HG02623 (cell line): ENCODE results near the gene SLIT3.
"Not testable (repeated sequence)": the region's sequence is repeated elsewhere in the genome, so short reads cannot be mapped to it uniquely, and the experiment has no call there.

Experiments
- ATAC-seq: cut with Tn5 transposase; IDR thresholded peaks from one replicate; pipeline ENCODE4 v1.9.1; 2021; ENCODE audit warnings: moderate library complexity; ENCODE audit not compliant: unreplicated experiment

The SLIT3 gene

DNA sequence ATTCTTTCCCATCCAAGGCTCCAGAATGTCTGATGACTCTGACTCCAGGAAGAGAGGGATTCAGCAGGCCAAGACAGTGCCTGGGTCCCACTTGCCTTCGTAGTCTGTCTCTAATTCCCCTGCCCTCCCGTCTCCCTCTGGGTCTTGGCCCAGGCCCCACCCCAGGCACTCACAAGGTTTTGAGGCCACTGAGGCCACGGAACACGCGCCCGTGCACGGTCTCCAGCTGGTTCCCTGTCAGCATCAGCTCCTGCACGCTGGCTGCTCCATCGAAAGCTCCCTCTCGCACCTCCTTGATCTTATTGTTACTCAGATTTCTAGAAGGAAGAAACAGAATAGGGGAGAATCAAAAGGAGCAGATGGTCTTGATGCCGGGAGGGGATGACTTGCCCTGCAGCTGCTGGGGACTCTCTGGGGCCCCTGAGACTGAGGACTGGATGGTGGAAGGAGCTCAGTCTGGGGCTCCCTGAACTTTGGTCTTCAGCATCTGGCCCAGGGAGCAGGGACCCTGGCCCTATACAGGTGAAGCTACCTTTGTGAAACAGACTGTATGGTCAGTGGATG, 547.2 kb downstream of the SLIT3 start:
- no peak for ATAC-seq

DNA sequence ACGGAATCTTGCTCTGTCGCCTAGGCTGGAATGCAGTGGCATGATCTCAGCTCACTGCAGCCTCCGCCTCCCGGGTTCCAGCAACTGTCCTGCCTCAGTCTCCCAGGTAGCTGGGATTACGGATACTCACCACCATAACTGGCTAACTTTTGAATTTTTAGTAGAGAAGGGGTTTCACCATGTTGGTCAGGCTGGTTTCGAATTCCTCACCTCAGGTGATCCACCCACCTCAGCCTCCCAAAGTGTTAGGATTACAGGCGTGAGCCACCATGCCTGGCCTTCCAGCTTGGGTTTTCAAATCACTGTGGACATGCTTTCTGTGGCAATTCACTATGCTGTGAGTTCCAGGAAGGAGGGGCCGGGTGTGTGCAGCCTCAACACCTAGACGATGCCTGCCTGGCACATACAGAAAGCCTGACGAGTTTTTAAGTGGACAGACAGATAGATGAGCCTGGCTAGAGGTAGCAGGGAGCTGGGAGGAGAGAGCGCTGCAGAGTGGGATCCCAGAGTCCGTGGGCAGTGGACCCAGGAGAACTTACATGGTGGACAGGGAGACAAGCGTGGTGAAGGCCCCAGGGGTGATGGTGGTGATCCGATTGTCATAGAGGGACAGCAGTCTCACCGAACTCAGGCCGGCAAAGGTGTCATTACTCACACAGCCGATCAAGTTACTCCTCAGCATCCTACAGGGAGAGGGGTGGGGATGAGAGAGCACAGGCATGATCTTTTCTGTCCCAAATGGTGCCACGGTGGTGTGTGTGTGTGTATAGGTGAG, 548.3 kb downstream of the SLIT3 start:
- no peak for ATAC-seq

DNA sequence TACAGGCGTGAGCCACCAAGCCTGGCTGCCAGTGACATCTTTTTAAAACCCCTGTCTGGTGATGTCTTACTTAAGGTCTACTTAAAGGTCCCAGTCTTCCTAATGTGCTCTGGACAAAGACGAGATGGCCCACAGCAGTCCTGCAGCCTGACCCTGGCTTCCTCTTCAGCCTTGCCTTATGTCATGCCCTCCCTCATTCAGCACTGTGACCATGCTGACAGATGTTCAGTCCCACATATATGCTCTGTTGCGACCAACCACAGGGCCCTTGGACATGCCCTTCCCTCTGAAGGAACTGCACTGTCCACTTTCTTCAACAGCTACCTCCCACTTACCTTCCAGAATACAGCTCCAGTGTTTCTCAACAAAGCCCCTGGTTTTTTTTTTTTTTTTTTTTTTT, 548.9 kb downstream of the SLIT3 start:
- no peak for ATAC-seq

DNA sequence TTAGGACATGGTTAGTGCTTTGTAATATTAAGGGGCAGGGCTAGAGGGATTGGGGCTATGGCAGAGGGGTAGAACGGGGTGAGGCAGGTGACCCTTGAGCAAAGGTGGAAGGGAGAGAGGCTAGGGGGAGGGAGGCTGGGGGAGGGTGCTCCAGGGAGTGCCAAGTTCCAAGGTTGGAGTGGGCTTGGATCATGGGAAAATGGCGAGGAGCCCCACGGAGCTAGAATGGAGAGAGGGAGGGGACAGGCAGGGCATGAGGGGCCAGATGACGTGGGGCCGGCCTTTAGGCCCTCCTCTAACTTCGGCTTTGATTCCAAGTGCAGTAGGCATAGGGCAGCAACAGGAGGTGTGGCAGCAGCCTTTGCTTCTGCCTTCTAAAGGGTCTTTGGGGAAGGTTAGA, 550.0 kb downstream of the SLIT3 start:
- no peak for ATAC-seq

GRCh38 chr5:168749391-168750100, 551.4 kb downstream of the SLIT3 start:
- ATAC-seq, result no peak

- ATAC-seq, result no peak
Observed at GRCh38 chr5:168747987-168748777, 552.8 kb downstream of the SLIT3 start.

GRCh38 chr5:168746893-168747640, 553.9 kb downstream of the SLIT3 start:
- no peak for ATAC-seq

GRCh38 chr5:168746126-168746892, 554.6 kb downstream of the SLIT3 start:
- ATAC-seq, result not testable (repeated sequence)

DNA sequence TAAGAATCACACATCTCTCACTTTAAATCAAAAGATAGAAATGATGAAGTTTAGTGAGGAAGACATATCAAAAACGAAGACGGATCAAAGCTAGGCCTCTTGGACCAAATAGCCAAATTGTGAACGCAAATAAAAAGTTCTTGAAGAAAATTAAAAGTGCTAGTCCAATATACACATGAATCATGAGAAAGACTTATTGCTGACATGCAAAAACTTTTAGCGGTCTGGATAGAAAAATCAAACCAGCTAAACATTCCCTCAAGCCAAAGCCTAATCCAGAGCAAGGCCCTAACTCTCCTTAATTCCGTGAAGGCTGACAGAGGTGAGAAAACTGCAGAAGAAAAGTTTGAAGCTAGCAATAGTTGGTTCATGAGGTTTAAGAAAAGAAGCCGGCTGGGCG, 557.3 kb downstream of the SLIT3 start:
- ATAC-seq, result no peak

DNA sequence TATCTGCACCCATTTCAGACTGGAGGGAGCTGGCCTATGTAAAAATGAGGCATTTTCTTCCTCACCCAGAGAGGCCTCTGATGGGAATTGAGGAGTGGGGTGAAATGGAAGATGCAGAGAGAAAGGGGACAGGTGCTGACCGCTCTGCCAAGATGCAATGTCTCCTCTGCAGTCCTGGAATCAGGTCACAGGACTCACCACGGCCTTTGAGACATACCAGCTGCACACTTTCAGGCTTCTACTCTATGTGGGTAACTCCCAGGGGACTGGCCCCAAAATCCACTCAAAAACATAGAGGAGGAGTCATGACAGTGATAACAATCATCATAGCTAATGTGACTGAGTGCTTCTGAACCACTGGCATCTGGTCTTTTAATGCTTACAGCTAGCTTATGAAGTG, 558.6 kb downstream of the SLIT3 start:
- ATAC-seq, result not testable (repeated sequence)

DNA sequence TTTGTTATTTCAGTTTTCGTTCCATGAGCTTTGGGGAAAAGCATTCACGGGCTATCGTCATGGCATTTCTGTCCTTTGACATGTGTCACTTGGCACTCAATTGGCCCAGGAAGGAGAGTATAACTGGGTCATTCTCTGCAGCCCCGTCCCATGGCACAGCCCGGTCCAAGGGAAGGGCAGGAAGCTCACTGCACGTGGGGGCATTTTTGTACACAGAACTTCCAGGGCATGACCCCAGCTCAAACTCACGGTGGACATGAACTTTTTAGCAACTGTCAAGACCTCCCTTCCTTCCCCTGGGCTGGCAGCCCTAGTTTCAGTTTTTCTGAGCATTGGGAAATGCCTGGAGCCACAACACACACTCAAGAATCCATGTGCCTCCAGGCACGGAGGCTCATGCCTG, 560.1 kb downstream of the SLIT3 start:
- no peak for ATAC-seq

DNA sequence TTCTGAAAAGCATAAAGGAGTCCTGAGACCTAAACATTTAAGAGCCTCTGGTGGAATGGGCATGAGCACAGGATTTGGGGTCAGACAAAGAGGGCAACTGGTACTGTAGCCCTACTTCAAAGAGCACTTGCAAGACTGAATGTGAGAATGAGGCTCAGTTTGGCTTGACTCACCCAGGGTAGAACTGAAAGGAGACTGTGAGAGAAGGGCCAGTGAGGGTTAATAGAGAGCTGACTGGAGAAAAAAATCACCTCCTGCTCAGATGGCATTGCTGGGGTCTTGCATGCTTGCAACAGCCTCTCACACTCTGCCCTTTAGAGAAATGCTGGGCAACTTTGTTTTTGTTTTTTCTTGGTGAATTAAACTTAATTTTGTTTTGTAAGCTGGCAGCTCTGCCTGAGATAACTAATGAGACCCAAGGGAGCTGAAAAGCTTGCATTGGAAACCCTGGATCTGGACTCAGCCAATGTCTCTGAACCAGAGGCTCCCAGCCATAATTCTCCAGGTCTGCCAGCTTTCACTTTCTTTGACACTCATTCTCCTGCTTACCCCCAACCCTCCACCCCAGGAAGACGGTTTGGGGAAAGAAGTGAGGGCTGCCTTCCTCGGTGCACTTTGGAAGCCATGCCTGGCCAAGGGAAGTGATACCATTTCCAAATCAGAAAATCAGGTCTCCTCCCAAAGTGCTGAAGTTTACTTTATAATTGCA, 560.7 kb downstream of the SLIT3 start:
- ATAC-seq, result no peak

DNA sequence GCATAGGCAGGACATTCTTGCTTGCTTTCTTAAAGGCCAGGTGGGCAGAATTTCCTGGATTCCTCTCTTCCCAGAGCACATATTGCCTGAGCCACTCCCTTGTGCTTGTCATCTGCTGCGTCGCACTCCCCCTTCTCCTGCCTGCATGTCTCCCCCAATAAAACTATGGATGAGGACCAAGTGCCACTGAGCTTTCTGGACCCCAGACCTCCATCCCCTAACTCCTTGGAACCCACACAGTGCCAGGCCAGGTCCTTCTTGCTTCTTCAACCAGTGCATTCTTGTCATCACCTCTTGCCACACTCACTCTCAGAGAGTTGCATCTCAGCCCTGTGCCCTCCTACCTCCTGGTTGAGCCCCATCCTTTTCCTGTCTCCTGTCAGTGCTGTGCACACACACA, 563.9 kb downstream of the SLIT3 start:
- ATAC-seq, result no peak

GRCh38 chr5:168736281-168736831, 564.6 kb downstream of the SLIT3 start:
- no peak for ATAC-seq

DNA sequence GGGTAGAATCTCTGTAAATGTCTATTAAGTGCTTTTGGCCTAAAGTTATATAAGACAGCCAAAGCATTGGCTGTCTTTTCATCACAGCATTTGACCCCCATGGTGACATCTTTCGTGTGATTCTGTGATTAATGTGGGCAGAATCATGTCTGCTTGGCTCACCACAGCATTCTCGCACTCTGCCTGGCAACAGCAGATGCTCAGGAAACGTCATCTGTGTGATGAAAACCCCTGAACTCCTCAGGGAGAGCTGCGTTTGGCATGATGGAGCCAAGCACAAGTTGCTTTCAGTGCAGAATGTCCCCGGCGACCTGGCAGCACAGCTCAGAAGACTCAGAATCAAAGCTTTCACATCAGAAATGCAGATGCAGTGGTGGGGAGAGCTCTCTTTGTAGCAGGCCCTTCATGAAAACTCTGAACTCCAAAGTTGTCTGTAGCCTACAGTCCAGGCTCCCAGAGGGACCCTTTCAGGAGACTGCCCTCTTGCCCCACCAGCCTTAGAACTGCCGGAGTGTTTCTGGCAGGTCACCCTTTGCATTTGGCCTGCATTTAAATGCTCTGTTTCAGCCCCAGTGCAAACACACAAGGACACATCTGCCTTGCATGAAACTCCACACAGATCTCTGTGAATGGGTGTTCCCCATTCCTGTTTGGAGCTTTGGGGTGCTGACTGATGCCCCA, 566.2 kb downstream of the SLIT3 start:
- ATAC-seq, result no peak

DNA sequence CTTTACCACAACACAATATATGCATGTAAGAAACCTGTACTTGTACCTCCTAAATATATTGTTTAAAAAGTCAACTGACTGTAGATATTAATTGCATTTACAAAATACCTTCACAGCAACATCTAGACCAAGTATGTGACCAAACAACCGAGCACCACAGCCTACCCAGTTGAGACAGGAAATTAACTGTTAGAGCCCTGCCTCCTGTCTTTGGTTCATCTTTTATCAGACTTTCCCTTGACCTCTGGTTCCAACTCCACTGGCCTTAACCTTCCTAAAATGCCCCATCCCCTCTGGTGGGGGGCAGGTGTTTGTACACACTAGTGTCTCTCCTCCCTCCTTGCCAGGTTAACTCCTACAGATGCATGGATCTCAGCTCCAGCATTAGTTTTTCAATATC, 566.8 kb downstream of the SLIT3 start:
- no peak for ATAC-seq

GRCh38 chr5:168728546-168729211, 572.3 kb downstream of the SLIT3 start:
- no peak for ATAC-seq

- ATAC-seq, result no peak
Observed at GRCh38 chr5:168727547-168727946, 573.4 kb downstream of the SLIT3 start.
